ENCODE measurements around the gene ADAMTS7. TPM values are rescaled to one million over a fixed set of nuclear protein-coding genes. Genes with fewer than 3 reads are reported as not detected.
"Not testable (repeated sequence)": the region's sequence is repeated elsewhere in the genome, so short reads cannot be mapped to it uniquely, and the experiment has no call there.

Gene ADAMTS7
- total and polyA plus RNA-seq, 2 of the 13 experiments (the other 11 are each of a cell fraction or from before 2014, with no cell fraction given): 0.09 to 0.12 TPM

DNA sequence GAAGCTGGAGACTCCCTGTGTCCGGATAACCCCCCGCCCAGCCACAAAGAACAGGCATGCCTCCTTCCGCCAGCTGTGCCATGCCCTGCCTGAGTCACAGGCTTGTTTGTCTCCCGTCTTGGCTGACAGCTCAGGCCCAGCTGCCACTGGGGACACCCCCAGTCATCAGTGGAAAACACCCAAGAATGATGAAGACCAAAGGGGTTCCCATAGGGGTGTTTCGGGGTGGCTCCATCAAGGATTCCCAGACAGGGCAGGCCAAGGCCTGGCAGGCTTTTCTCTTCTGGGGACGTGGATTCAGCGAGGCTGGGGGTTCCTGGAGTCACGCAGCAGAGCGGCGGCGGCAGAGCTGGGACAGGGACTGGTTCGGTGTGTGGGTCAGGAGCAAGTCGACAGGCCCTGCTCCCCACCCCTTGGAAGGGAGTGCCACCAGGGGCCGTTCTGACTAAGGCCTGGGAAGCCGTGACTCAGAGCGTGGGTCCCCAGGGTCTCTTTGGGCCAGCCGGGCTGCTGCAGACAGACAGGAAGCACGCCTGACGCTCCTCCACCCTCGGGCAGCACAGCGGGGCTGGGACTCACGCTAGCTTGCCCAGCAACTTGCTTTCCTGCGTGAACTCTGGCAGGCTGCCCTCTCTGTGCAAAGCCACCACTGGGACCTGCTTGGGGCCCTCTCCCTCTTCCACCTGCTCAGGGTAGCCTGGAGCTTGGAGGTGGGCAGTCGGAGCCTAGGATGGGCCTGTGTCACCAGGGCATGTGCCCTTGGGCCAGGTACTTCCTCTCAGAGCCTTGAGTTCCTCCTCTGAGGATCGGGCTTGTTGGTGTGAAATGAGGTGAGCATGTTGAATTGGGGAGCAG lies 54.3 kb downstream of the ADAMTS7 start:
- 0% methylated on average over 1 of the region's 25 CpGs for WGBS (ENCODE audit: low lambda C conversion rate)
- intact Hi-C loops (cut with micrococcal nuclease; ENCODE audit: unreplicated experiment); CTCF ChIA-PET (ENCODE audit: low intra/inter-chr PET ratio, low total read pairs); H3K9me3 ChIP-seq (ENCODE audit: low read length); H4K20me1 ChIP-seq (ENCODE audit: insufficient read depth, low read length); POLR2A ChIA-PET; in situ Hi-C loops (cut with HindIII; ENCODE audit: extremely low pct_ligation_motif_present, low pct_unique_long_range_greater_than_20kb); DNase-seq (ENCODE audit: low spot score); H3K36me3 ChIP-seq (replicated peaks in 1 of 2; ENCODE audit: control insufficient read depth in 1 of 2, insufficient read depth in 2 of 2, low read length in 2 of 2); H3K27ac ChIP-seq (ENCODE audit: extremely low read length, insufficient read depth, low read length); BruUV-seq (replicated peaks); H3K79me2 ChIP-seq (ENCODE audit: insufficient read depth, low read length); FAIRE-seq; H3K4me3 ChIP-seq (replicated peaks in 1 of 3; ENCODE audit: insufficient read depth in 1 of 3, low read depth in 2 of 3, low read length in 3 of 3); H3K9ac ChIP-seq (ENCODE audit: insufficient read depth, low read depth, low read length); H2AFZ ChIP-seq (ENCODE audit: low read length); H3K4me2 ChIP-seq (ENCODE audit: low read depth, low read length): not testable (repeated sequence)
- Histone ChIP-seq H3K27me3 (ENCODE audit: control insufficient read depth in 1 of 2, insufficient read depth in 2 of 2, low read length in 2 of 2) (peaks cover 1 to 12% of the 10 kb centered on the region in 2 experiments; a peak in 3 of 5 replicates), H3K4me1 (ENCODE audit: insufficient read depth, low read length) (peaks cover 12% of the 10 kb centered on the region)
- peak; percentile 6; the same call in 2 of the 3 replicates for ATAC-seq

GRCh38 chr15:78755900-78756591 lies 55.2 kb downstream of the ADAMTS7 start:
- H3K27ac ChIP-seq (ENCODE audit: extremely low read length, insufficient read depth, low read length); intact Hi-C loops (cut with micrococcal nuclease; ENCODE audit: unreplicated experiment); H3K4me3 ChIP-seq (replicated peaks in 1 of 3; ENCODE audit: insufficient read depth in 1 of 3, low read depth in 2 of 3, low read length in 3 of 3); H3K9me3 ChIP-seq (ENCODE audit: low read length); H3K4me2 ChIP-seq (ENCODE audit: low read depth, low read length); H3K9ac ChIP-seq (ENCODE audit: insufficient read depth, low read depth, low read length); H3K36me3 ChIP-seq (replicated peaks in 1 of 2; ENCODE audit: control insufficient read depth in 1 of 2, insufficient read depth in 2 of 2, low read length in 2 of 2); POLR2A ChIA-PET; H2AFZ ChIP-seq (ENCODE audit: low read length); in situ Hi-C loops (cut with HindIII; ENCODE audit: extremely low pct_ligation_motif_present, low pct_unique_long_range_greater_than_20kb); CTCF ChIA-PET (ENCODE audit: low intra/inter-chr PET ratio, low total read pairs); BruUV-seq (replicated peaks); H4K20me1 ChIP-seq (ENCODE audit: insufficient read depth, low read length); H3K79me2 ChIP-seq (ENCODE audit: insufficient read depth, low read length): not testable (repeated sequence)
- H3K27me3 ChIP-seq (ENCODE audit: control insufficient read depth in 1 of 2, insufficient read depth in 2 of 2, low read length in 2 of 2): peaks cover 1 to 18% of the 10 kb centered on the region in 2 experiments; a peak in 3 of 5 replicates
- ATAC-seq (peak; percentile 53), FAIRE-seq (peak; percentile 4), DNase-seq (ENCODE audit: low spot score) (peak; percentile 10)
- H3K4me1 ChIP-seq (ENCODE audit: insufficient read depth, low read length): peaks cover 12% of the 10 kb centered on the region
- TF ChIP-seq ZKSCAN1 (IDR thresholded peaks at IDR 0.05; ENCODE audit: low read length) (peak; percentile 61; the same call in 1 of the 2 replicates), SMC3 (IDR thresholded peaks at IDR 0.05; ENCODE audit: low read length) (0 out of 2 replicates have a peak, but pooled peaks have one; percentile 3), STAG1 (CRISPR knock-in tag; IDR thresholded peaks at IDR 0.05) (peak; percentile 29; the same call in 1 of the 2 replicates)
- TF ChIP-seq, protein P1, sequence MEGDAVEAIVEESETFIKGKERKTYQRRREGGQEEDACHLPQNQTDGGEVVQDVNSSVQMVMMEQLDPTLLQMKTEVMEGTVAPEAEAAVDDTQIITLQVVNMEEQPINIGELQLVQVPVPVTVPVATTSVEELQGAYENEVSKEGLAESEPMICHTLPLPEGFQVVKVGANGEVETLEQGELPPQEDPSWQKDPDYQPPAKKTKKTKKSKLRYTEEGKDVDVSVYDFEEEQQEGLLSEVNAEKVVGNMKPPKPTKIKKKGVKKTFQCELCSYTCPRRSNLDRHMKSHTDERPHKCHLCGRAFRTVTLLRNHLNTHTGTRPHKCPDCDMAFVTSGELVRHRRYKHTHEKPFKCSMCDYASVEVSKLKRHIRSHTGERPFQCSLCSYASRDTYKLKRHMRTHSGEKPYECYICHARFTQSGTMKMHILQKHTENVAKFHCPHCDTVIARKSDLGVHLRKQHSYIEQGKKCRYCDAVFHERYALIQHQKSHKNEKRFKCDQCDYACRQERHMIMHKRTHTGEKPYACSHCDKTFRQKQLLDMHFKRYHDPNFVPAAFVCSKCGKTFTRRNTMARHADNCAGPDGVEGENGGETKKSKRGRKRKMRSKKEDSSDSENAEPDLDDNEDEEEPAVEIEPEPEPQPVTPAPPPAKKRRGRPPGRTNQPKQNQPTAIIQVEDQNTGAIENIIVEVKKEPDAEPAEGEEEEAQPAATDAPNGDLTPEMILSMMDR (CRISPR knock-in tag; IDR thresholded peaks at IDR 0.05): peak; percentile 47
- 41% methylated on average over 11 of the region's 13 CpGs for WGBS (ENCODE audit: low lambda C conversion rate)
